Activated CD8-positive, alpha-beta memory T cell treated with anti-CD3 and anti-CD28 coated beads for 24 hours (primary cell): ENCODE results near the gene RSPO4.
A peak's percentile ranks its signal among the peaks of the same experiment; 100 is the strongest.
"Not testable (repeated sequence)": the region's sequence is repeated elsewhere in the genome, so short reads cannot be mapped to it uniquely, and the experiment has no call there.

Source experiments
- DNase-seq: peaks from one replicate; pipeline ENCODE4 v3.0.0-alpha.2; 2020

The RSPO4 gene

DNA sequence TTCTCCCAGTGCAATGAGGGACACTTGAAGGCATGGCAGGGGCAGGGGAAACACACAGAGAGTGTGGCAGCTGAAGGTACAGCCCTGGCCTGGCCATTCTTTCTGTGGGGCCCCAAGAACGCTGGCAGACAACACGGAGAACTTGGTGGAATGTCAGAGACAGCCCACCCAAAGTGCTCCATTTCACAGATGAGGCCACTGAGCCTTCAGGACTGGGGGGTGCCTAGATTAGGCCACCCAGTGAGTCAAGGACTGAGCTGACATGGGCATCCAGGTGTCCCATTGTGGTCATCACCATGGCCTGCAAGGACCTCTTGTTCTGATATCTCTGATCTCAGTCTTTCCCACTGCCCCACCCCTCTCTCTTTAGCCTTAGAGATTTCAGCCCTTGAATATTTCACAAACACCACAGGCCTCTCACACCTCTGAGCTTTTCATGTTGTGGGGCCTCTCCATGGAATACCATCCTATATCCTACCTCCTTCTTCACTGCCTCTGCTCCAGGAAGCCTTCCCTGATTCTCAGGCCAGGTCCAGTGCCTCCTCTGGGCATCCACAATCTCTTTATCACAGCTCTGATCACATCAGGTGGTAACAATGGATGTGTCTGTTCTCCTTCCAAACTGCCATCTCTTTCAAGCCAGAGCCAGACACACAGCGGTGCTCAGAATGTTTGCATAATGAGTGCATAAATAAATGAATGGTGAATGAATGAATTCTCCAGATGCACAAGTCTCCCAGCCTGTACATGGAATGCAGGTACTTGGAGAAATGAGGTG, 2.0 kb upstream of the RSPO4 start:
- DNase-seq = no peak

DNA sequence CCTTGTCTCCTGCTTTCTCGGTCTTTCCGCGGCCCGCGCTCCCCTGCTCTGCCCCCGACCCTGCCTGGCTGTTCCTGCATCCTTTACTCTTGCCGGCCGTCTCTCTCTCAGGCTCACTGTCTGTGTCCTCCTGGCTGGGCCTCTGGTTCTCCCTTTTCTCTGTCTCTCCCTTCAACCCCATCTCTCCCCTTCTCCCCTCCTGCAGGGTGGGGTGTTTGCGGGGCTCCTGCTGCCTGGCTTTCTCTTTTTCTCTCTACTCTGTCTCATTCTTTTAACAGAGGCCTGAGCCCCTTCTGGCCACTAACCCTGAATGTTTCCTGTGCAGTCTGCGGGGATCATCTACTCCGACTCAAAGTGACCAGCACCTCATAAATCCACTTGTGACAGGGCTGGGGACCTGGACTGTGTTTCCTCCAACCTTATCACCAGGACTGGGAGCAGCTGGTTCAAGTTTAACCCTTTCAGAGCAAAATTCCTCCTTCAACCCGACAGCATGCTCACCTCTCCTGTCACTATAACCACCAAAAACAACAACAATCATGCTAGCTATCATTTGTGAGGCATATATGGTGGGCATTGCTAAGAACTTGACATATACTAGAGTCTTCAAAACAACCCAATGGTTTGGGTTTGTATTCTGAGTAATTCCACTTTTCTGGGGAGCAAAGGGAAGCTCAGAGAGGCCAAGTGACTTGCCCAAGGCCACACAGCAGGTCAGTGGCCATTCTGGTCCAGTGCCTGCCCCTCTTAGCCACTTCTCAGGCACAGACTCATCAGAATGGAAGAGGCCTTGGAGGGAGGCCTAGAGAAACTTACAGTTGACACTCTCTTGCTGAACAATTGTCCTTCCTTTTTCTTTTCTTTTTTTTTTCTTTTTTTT, 811 bp upstream of the RSPO4 start:
- no peak for DNase-seq

DNA sequence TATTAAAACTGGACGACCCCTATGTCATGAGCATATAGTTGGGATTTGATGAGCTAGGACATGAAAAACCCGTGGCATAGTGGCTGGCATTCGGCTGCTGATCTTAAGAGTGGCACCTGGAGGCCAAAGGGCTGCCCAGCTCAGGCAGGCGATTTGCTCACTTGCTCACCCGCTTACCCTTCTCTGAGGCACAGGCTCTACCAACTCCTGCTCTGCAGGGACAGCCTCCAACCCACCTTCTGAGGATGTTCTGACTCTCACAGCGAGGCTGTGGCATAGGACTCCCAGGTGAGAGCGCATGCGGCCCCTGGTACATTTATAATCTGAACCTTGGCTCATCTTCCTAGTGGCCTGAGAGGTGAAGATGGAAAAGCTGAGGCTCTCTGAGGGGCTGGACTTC, 995 bp downstream of the RSPO4 start:
- DNase-seq = no peak

DNA sequence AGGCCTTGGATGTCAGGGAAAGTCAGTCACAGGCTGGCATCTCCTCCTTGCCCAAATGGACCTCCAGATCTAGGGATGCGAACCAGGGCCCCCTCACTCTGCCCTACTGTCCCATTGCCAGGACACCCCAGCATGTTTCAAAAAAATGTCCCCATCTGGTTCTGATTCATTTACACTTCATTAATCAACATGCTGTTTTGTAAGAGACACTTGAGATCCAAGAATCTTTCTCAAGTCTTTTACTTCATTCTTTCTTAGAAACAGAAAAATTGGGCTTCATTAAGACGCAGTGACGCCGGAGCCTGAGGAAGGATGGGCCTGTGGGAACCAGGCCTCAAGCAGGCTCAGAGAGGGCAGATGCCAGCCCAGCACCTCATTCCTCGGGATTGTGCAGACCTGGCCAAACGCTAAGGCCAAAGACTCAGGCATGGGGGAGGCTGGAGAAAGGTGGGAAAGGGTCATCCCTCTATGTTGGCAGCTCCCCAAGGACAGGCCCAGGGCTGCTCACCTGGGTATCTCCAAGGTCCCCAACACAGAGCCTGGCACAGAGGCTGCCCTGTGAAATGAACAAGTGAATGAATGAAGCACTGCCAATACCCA, 3.8 kb downstream of the RSPO4 start:
- no peak for DNase-seq

DNA sequence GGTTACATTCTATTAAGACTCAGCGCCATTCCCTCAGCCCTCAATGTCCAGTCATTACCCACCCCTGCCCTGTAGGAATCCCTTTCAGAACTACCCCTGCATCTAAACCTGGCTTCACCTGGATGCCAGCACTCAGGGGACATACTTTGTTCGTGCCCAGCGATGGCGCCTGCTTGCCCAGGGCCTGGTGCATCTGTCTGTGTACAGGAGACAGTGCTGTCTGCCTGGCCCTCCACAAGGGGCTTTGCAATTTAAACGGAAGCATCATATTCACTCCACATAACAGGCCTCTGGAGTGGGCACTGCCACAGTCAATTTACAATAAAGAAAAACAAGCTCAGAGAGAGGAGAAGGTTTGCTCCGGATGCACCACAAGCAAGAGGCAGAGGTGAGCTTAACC, 4.6 kb downstream of the RSPO4 start:
- no peak for DNase-seq

DNA sequence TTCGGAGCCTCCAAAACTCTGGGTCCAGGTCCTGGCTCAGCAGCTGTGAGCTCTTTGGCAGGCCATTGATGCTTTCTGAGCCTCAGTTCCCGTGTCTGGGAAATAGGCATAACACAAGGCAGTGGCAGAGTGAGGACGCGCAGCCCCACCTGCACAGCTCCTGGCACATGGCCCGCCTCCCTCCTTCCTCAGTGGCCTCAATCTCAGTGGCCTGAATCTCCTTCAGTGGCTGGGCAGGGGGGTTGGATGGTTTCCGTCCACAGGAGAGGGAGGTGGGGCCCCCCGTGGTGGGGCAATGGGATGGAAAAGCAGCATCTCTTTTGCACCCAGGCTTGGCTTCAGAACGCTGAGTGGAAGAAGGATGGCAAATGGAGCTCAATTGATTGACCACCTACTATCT, 5.1 kb downstream of the RSPO4 start:
- DNase-seq = no peak

DNA sequence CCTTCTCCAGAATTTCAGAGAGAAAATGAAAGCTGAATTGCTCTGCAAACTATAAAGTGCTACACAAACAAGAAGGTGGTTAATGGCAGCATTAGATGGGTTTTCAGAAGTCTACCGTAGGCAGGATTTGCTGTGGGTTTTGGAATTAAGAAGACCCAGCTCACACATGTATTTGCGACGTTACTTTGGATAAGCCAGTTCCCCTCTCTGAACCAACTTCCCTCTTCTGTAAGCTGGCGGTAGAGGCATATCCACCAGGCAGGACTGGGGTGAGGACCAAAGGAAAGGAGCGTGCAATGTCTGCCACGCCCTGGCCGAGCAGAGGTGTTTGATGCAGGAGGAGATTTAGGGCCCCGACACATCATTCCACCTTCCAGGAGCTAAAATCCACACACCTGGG, 6.9 kb downstream of the RSPO4 start:
- DNase-seq = no peak

DNA sequence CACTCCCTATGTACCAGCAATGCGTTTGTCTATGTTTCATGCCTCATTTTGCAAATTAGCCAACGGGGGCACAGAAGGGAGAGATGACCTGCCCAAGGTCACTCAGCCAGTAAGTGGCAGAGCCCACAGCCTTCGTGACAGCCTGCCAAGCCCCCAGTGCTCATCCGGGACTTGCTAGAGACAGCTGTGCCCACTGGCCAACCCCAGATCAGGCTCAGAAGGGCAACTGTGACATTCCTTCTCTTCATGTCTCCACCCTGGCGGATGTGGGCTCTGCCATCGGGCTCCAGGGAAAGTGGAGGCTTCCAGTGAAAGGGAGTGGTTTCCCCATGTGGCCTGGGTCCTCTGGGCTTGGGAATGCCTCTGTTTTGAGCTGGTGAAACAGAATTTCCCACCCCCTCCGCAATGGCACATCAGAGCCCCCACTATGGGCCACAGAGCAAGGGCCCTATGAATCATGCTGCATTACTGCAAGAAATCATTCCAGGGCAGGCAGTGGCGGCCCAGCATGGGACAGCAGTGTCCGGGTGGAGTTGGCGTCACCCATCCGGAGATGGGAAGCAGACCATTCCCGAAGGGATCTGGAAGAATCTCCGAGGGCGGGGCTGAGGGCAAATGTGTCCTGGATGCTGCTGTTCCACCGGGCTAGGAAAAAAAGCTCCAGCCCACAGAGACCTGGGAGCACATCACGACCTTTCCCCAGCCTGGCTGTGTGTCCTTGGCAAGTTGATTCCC, 9.1 kb downstream of the RSPO4 start:
- DNase-seq = no peak

DNA sequence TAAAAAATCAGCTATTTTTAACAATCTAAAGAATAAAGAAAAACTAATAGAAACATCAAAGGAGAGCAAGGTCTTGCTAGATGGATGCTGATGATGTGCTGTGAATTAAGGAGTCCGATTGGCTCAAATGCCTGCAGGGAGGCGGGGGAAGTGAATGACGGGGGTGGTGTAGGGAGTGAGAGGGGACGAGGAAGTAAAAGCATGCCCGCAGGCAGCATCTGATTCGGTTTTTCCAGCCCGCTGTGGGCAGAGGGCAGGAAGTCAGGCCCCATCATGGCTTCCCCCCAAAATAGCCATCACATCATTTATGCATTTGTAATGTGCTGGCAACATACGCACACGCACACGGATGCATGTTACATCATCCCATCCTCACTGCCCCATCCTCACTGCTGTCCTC, 10.3 kb downstream of the RSPO4 start:
- no peak for DNase-seq

DNA sequence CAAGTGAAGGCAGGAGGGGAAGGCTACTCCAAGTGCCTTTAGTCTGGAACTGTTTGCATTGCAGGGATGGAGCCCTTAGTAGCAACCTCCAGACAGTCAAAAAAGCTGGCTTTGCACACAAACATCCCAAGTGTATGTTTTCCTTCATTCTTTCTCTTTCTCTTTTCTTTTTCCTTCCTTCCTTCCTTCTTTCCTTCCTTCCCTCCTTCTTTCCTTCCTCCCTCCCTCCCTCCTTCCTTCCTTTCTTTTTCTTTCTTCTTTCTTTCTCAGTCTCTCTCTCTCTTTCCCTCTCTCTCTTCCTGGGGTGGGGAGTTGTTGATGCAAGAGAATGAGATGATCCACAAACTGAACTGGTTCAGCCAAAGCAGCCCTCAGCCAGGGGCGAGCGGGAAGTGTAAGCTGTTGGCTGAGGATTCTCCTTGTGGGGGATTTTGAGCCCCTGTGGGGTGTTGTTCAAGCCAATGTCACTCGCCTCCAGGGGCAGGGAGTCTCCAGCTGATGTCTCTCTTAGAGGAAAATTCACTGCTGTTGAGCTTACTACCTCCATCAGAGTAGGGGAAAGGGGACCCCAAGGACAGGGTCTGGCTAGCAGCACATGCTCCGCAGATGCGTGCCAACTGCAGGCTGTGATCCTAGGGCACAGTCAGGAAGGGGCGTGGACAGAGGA, 11.7 kb downstream of the RSPO4 start:
- no peak for DNase-seq

DNA sequence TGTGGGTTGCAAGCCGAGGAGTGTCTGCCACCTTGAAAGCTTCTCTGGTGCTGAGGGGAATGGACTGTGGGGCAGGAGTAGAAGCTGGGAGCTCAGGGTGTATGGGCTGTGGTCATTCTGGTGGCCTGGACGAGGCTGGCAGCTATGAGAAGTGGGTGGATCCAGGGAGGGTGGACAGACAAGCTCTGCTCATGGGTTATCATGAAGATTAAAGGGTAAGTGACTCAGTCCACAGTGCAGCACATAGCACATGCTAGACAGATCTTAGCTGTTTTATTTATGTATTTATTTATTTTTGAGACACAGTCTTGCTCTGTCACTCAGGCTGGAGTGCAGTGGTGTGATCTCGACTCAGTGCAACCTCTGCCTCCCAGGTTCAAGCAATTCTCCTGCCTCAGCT, 13.8 kb downstream of the RSPO4 start:
- DNase-seq = no peak

DNA sequence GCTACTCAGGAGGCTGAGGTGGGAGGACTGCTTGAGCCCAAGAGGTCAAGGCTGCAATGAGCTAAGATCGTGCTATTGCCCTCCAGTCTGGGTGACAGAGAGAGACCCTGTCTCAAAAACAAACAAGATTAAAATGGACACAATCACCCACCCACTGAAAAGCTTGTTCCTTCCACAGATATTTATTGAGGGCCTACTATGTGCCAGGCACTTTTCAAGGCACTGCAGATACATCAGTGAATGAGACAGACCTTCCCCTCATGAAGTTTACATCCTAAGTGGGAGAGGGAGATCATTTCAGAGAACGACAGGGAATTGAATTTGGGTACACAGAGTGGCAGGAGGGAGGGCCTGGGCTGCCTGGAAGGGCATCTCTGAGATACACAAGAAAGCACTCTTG, 14.4 kb downstream of the RSPO4 start:
- no peak for DNase-seq

DNA sequence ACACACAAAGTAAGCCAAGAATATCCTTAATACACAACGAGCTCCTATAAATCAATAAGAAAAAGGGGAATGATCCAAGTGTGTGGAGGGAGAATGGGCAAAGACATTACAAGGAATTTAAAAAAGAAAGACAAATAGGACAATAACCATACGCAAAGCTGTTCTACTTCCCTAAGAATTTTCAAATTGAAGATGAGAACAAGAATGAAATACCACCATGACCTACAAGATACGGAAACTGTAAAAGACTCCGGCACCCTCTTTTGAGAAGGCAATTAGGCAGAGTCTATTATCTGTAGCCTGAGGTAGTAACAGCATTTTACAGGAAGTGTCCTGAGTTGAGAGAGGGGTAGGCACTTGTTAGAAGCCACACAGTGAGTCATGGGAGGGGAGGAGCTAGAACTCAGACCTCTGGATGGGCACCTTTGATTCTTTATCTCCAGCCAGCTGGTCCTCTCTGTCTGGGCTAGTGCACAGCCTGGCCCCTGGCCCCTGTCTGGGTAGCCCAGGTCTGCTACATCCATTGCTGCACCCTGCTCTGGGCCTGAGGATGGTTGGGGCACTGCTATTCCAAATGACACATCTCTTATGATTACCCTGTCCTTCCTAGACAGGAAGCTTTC, 15.3 kb downstream of the RSPO4 start:
- no peak for DNase-seq

DNA sequence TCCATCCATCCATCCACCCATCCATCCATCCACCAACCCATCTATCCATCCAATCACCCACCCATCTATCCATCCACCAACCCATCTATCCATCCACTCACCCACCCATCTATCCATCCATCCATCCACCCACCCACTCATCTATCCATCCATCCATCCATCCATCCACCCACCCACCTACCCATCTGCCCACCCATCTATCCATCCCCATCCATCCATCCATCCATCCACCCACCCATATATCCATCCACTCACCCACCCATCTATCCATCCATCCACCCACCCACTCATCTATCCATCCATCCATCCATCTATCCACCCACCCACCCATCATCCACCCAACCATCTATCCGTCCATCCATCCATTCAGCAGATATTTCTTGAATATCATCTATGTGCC, 17.1 kb downstream of the RSPO4 start:
- not testable (repeated sequence) for DNase-seq

DNA sequence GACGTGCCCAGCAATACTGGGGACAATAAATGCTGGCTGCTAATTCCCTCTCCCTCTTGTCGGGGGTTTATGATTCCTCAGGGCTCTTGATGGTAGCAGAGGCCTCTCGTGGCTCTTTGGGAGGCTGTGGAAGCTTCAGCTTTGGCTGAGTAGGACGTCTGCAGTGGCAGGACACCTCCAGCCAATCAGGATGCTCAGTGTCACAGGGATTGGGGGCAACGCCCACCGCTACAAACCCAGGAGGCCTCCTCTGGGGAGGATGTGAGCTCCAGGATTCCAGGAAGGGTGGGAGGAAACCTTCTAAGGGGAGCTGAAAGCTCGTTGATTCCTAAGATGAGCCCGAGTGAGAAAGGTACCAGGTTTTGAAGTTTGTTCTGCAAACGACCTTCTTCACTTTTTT, 19.4 kb downstream of the RSPO4 start:
- no peak for DNase-seq

DNA sequence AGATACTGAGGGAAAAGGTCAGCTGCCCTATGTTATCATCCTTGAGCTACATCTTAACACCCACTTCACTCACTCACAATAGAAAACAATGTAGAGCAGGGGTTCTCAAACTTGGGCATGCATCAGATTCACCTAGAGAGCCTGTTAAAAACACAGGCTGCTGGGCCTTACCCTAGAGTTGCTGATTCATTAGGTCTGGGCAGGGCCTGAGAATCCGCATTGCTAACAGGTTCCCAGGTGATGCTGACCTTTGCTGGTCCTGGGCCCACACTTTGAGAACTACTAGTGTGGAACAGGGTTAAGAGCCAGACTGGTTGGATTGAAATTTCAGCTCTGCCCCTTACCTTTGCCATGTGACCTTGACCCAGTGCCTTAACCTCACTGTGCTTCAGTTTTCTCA, 25.1 kb downstream of the RSPO4 start:
- no peak for DNase-seq

DNA sequence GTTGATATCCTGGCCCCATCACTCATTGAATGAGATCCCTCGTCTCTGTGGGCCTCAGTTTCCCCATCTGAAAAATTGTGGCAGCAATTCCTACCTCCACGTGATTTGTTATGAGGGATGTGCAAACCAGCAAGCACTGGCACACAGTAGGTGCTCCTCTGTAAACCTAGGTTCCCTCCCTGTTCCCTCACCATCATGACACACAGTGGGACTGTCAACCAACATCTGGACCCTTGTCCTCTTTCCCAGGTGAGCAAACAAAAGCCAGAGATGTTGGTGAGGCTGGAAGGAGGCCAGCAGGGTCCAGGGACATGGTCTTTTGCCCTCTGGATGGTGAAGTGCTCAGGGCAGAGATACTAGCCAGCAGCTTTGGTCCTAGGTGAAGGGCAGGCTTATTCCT, 26.1 kb downstream of the RSPO4 start:
- DNase-seq = no peak

DNA sequence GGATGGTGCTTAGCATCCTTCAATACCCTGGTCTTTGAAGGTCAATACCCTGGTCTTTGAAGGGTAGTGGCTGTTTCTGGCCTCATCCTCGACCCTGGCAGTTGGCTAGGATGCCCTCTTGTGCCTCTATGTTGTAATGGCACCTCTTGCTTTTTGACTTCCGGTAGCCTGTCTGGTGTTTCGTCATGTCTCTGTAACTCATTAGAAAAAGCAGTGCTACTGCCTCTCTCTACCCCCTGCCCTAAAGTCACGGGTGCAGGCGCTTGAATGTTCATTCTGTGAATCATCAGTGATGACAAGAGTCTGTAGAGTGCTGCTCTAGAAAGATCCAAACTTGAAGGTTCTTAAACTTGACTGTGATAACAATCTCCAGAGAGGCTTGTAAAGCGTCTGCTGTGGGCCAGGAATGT, 28.3 kb downstream of the RSPO4 start:
- peak; percentile 60 for DNase-seq

DNA sequence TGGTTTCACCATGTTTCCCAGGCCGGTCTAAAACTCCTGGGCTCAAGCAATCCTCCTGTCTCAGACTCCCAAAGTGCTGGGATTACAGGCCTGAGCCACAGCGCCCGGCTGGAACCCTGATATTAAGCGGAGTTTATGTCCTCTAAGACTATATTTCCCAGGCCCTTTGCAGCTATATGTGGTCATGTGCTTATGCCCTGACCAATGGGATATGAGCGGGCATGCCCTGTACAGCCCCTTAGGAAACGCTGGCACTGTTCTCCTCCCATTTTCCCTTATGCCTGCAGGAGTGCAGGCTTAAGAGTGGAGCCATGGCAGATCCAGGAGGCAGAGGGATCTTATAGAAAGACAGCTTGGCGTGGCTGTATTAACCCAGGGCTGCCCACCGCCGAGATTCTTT, 29.9 kb downstream of the RSPO4 start:
- DNase-seq = no peak

DNA sequence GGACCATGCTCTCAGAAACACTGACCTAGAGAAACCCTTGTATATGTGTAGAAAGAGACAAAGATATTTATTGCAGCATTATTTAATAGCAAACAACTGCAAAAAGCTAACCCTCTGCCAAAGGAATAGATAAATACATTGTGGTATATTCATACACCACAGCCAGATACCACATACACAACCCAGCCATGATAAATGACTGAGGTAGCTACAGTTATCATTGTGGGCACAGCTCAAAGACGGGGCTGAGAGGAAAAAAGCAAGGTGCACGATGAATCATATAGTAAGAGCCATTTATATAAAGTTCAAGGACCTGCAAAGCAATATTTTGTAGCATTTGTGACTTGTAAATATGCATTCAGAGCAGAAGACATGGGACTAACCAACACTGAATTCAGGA, 30.8 kb downstream of the RSPO4 start:
- DNase-seq = no peak

DNA sequence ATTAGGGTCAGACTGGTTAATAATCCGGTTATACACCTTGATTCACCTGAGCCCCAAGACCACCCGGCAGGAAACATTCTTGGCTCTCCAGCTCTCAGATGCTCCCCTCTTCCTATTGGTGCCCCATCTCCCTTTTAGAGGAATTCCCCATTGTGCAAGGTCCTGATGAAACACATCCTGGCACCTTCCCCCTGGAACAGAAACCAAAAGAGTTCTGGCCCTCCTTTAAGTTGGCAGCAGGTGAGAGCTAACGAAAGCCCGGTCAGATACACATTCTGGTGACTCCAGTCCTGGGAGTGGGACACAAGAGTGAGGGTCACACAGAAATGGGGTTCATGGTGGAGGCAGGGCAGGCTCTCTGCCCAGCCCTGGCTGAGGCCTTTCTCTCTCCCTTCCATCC, 32.2 kb downstream of the RSPO4 start:
- no peak for DNase-seq
